ENCODE data around the gene SPEF2. TPM values are rescaled to one million over a fixed set of nuclear protein-coding genes. Genes with fewer than 3 reads are reported as not detected.

Gene SPEF2
- total RNA-seq, 2 experiments from 2014 or later: 3.2 TPM

- no peaks in the 10 kb centered on the region for H3K9me3 Mint-ChIP-seq
- Histone ChIP-seq H3K27me3 (ENCODE audit: control insufficient read depth in 1 of 2, insufficient read depth in 2 of 2, low read length in 2 of 2) (no peaks in the 10 kb centered on the region), H3K4me1 (ENCODE audit: insufficient read depth, low read length) (peaks cover 45% of the 10 kb centered on the region), H3K27ac (ENCODE audit: low read depth in 1 of 2, low read length in 2 of 2) (peak overlapping the region in 1 of 2 donors; percentile 13), H3K4me3 (ENCODE audit: low read length) (no peak overlapping the region), H3K36me3 (ENCODE audit: insufficient read depth, low read length) (no peaks in the 10 kb centered on the region), H3K9me3 (ENCODE audit: control insufficient read depth in 1 of 2, insufficient read depth in 1 of 2, low read length in 2 of 2) (no peaks in the 10 kb centered on the region)
- ATAC-seq (ENCODE audit: poor library complexity): peak; percentile 35
- H3K4me1 Mint-ChIP-seq (ENCODE audit: low read depth): peaks cover 88% of the 10 kb centered on the region
- DNase-seq: no peak
- no peak for TF ChIP-seq CTCF (IDR thresholded peaks at IDR 0.05)
- H3K27me3 Mint-ChIP-seq: no peaks in the 10 kb centered on the region
- ChIA-PET CTCF (interaction anchor here (0.8 to 2.0 kb wide), 9 partner anchors 9 to 139 kb away, joined by 3 to 9 read pairs (median 4); no protein-coding TSS in a partner anchor), POLR2A (interaction anchor here (0.8 to 3.6 kb wide), 17 partner anchors 10 to 1919 kb away, joined by 3 to 23 read pairs (median 7); partner anchors contain the start of gene IL7R)
- peak overlapping the region; percentile 67 for H3K4me3 Mint-ChIP-seq
- H3K36me3 Mint-ChIP-seq (ENCODE audit: low read depth): no peaks in the 10 kb centered on the region
- H3K27ac Mint-ChIP-seq: peak overlapping the region; percentile 78
- intact Hi-C loops (cut with DNase I, micrococcal nuclease): no loop called here
Measured at GRCh38 chr5:35790457-35790822, 172.8 kb downstream of the SPEF2 start.

DNA sequence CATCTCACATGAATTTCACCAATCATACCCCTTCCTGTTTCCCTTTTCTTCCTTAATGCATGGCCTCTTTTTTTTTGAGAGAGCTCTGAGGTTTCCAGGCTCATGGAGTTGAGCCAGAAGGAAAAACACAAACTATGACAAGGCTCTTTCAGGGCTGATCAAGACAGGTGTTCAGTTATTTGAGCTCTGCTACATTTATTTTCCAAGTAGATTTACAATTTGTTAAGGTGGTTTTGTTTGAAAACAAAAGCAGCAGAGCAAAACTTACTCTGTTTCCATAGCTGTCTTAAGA, 176.6 kb downstream of the SPEF2 start:
- no peaks in the 10 kb centered on the region for H3K9me3 Mint-ChIP-seq
- intact Hi-C loops (cut with DNase I, micrococcal nuclease): no loop called here
- TF ChIP-seq CTCF (IDR thresholded peaks at IDR 0.05): no peak
- no peaks in the 10 kb centered on the region for H3K27me3 Mint-ChIP-seq
- DNase-seq (no peak), ATAC-seq (ENCODE audit: poor library complexity) (no peak)
- POLR2A ChIA-PET: interaction anchor here (0.8 to 4.2 kb wide), 21 partner anchors 8 to 143 kb away, joined by 3 to 42 read pairs (median 4); partner anchors contain the start of gene IL7R
- Histone ChIP-seq H3K36me3 (ENCODE audit: insufficient read depth, low read length) (no peaks in the 10 kb centered on the region), H3K27me3 (ENCODE audit: control insufficient read depth in 1 of 2, insufficient read depth in 2 of 2, low read length in 2 of 2) (no peaks in the 10 kb centered on the region), H3K4me1 (ENCODE audit: insufficient read depth, low read length) (peaks cover 57% of the 10 kb centered on the region), H3K4me3 (ENCODE audit: low read length) (no peak overlapping the region), H3K27ac (ENCODE audit: low read depth in 1 of 2, low read length in 2 of 2) (peak overlapping the region in 1 of 2 donors; percentile 18), H3K9me3 (ENCODE audit: control insufficient read depth in 1 of 2, insufficient read depth in 1 of 2, low read length in 2 of 2) (no peaks in the 10 kb centered on the region)
- peaks cover 93% of the 10 kb centered on the region for H3K4me1 Mint-ChIP-seq (ENCODE audit: low read depth)
- CTCF ChIA-PET: interaction anchor here (0.9 to 1.6 kb wide), 3 partner anchors 17 to 143 kb away, joined by 3 to 6 read pairs (median 4); no protein-coding TSS in a partner anchor
- H3K36me3 Mint-ChIP-seq (ENCODE audit: low read depth): peaks cover 6% of the 10 kb centered on the region
- peak overlapping the region; percentile 59 for H3K4me3 Mint-ChIP-seq
- peak overlapping the region; percentile 92 for H3K27ac Mint-ChIP-seq

DNA sequence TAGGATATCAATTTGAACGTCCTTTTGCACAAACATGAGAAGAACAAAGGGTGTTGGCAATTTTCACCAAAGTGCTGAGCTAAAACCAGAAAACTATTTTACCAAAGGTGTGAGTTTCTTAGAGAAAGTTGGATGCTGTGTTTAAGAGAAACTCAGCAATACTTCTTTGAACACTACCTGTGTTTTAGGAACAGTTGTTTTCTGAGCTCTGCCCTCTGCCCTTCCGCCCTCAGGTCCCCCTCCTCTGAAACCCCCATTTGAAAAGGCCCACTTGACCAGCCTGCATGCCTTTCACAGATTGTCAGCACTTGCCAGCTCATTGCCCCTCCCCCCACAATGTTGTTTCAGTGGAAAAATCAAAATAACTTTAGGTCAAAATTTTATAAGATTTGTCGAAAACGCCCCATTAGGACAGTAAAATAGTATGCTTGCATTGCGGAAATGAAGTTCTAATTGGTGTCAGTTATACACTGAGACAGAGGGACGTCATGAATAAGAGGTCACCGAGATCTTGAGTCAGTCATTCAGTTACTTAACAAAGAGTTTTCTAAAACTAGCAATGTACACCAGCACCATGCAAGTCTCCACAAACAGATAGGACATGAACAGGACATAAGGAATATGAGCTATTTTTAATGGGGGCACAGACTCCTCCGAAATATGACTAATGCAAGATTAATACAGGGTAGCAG, 177.2 kb downstream of the SPEF2 start:
- Histone ChIP-seq H3K9me3 (ENCODE audit: control insufficient read depth in 1 of 2, insufficient read depth in 1 of 2, low read length in 2 of 2) (no peaks in the 10 kb centered on the region), H3K4me3 (ENCODE audit: low read length) (no peak overlapping the region), H3K27me3 (ENCODE audit: control insufficient read depth in 1 of 2, insufficient read depth in 2 of 2, low read length in 2 of 2) (no peaks in the 10 kb centered on the region), H3K36me3 (ENCODE audit: insufficient read depth, low read length) (no peaks in the 10 kb centered on the region), H3K4me1 (ENCODE audit: insufficient read depth, low read length) (peaks cover 54% of the 10 kb centered on the region), H3K27ac (ENCODE audit: low read depth in 1 of 2, low read length in 2 of 2) (peak overlapping the region in 1 of 2 donors; percentile 18)
- ChIA-PET POLR2A (interaction anchor here (0.8 to 4.2 kb wide), 20 partner anchors 9 to 135 kb away, joined by 3 to 42 read pairs (median 4); partner anchors contain the start of gene IL7R), CTCF (interaction anchor here (0.9 to 1.6 kb wide), 4 partner anchors 17 to 143 kb away, joined by 3 to 6 read pairs (median 4); no protein-coding TSS in a partner anchor)
- Mint-ChIP-seq H3K4me3 (peak overlapping the region; percentile 52), H3K9me3 (no peaks in the 10 kb centered on the region), H3K4me1 (ENCODE audit: low read depth) (peaks cover 91% of the 10 kb centered on the region), H3K27ac (peak overlapping the region; percentile 92), H3K36me3 (ENCODE audit: low read depth) (peaks cover 6% of the 10 kb centered on the region), H3K27me3 (no peaks in the 10 kb centered on the region)
- intact Hi-C loops (cut with DNase I, micrococcal nuclease): loop anchor here in 1 of 2 experiments (5.0 kb wide), 1 partner anchor 37 kb away; no protein-coding TSS in a partner anchor
- no peak for TF ChIP-seq CTCF (IDR thresholded peaks at IDR 0.05)
- ATAC-seq (ENCODE audit: poor library complexity) (no peak), DNase-seq (no peak)
